Raji (cell line): ENCODE results near the gene VTI1A.

Source experiments
- POLR2A ChIP-seq: IDR thresholded peaks from 2 replicates; pipeline ENCODE4 v1.6.1; 2011; ENCODE audit warnings: low read depth, low read length, control low read depth; ENCODE audit not compliant: insufficient read depth

VTI1A gene

DNA sequence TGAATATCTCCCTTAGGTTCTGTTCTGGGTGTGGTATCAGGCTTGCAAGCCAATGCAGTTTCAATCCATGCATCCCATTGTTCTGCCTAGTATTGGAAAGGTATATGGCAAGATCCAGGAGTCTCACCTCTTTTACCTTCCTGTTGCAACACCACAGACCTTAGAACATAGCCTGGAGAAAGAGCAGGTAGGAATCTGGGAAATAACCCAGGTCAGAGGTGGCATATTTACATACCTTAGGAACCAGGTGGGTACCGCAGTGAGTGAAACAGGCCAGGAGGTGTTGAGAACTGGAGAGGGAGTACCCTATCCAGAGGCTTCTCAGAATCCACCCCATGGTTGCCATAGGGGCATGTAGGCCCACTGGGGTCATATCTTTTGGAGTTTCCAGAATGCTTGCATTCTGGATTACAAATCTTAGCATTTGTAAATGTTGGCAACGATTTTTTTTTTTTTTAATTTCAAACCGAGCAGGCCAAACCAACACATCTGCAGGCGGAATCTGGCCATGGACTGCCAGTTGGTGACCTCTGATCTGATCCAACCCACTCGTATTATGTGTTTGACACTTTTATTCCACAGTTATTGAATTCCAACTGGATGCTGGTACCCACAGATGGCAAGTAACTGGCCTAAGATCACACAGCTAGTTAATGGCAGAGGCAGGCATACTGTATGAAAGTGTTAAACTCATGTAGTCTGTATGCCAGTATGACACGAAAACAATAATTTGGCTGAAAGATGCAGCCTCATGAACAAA, 322.8 kb downstream of the VTI1A start:
- no peak for TF ChIP-seq POLR2A

DNA sequence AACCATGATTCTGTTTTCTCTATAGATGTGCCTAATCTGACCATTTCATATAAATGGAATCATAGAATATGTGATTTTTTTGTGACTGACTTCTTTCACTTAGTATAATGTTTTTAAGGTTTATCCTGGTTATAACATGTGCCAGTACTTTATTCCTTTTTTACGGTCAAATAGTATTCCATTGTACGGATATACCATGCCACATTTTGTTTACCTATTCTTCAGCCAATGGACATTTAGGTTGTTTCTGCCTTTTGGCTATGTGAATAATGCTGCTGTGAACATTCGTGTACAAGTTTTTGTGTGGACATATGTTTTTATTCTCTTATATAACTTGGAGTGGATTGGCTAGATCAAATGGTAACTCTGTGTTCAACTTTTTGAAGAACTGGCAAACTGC, 324.7 kb downstream of the VTI1A start:
- TF ChIP-seq POLR2A, result no peak

GRCh38 chr10:112773783-112774182, 326.8 kb downstream of the VTI1A start:
- TF ChIP-seq POLR2A, result no peak

DNA sequence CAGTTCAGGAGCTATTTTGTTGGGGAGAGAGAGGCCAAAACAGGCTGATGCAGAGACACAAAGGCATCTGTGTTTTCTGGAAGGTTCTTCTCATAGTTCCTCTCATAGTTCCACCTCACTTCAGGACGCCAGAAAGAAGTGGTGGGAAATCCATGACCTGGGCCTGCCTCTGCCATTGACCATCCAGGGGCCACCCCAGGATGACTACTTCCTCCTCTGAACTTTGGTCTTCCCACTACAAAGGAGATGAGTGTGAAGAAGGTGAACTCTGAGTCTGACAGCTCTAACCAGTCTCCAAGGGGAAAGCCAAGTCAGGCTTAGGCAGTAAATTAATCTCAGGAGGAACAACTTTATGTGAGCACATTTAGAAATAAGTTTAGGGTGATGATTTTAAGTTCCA, 327.2 kb downstream of the VTI1A start:
- no peak for TF ChIP-seq POLR2A

DNA sequence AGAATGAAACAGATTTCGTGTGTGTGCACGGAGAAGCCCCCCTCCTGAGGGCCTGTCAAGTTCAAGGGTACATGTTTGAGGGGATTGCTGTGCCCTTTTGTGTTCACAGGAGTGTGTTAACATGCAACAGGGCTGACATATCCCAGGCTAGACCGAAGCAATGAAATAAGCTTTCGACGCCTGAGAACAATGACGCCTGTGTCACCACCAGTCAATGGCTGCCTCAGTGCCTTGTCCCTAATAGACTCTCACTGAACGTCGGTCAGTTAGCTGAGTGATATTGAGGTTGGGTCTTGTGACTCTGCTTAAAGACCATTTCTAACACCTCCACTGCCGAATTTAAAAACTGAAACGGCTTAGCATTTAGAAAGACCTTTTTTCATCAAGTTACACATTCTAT, 327.8 kb downstream of the VTI1A start:
- TF ChIP-seq POLR2A, result no peak

- TF ChIP-seq POLR2A, result no peak
Measured at GRCh38 chr10:112775381-112775780, 328.4 kb downstream of the VTI1A start.

DNA sequence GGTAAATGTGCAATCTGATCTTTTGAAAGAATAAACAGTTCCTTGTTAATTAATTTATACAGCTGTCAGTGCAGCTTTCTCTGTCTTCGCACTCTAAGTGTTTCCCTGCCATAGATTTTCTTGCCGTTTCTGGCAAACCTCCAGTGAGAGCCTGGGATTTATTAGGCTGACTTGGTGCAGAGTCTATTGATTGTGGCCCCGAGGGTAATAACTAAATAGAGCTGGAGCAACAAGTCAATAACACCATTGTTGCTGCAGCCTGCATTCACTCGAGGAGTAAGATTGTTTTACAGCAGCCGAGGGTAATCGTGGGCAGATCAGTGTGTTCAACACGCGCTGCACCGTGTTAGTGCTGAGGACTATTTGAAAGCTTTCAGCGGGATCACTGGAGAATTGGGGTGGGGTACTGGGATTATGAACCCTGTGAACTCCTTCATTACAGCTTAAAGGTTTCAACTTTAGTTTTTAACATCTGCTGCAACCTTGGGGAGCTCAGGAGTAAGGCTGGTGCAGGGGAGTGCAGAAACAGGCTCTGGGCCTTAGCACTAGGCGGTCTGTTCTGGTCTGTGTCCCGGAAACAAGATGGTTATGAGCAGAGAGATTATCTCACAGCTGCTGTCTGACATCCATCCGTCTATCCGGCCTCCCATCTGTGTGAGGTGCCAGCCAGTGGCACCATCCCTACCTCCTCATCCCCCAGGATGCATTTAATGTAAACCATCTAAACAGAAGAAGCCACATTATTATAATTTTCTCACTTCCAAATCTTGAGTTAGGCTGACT, 329.1 kb downstream of the VTI1A start:
- no peak for TF ChIP-seq POLR2A

- TF ChIP-seq POLR2A, result no peak
Measured at GRCh38 chr10:112778579-112778978, 331.6 kb downstream of the VTI1A start.

GRCh38 chr10:112779025-112779770, 332.2 kb downstream of the VTI1A start:
- TF ChIP-seq POLR2A, result no peak

- TF ChIP-seq POLR2A, result no peak
Measured at GRCh38 chr10:112782200-112782907, 335.3 kb downstream of the VTI1A start.

- no peak for TF ChIP-seq POLR2A
Measured at GRCh38 chr10:112783351-112784021, 336.5 kb downstream of the VTI1A start.

DNA sequence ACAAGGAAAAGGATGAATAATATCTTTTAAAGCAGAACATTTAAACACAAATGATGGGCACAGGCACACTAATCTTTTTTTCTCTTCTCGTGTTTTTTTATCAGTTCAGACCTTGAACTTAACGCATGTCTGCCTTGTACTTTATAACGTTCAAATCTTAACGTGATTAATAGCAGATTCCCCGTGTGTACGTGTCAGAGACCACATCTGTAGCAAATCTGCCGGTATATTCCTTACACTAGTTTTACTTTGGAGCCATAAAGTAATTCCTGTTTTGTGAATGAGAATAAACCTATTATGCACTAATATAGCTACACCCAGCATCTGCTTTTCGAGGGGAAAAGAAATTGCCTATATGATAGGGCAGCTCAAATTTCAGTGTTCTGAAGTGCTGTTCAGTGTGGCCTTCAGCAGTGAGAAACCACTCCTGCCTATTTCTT, 337.0 kb downstream of the VTI1A start:
- TF ChIP-seq POLR2A, result no peak

- TF ChIP-seq POLR2A, result no peak
Measured at GRCh38 chr10:112785089-112785488, 338.1 kb downstream of the VTI1A start.

DNA sequence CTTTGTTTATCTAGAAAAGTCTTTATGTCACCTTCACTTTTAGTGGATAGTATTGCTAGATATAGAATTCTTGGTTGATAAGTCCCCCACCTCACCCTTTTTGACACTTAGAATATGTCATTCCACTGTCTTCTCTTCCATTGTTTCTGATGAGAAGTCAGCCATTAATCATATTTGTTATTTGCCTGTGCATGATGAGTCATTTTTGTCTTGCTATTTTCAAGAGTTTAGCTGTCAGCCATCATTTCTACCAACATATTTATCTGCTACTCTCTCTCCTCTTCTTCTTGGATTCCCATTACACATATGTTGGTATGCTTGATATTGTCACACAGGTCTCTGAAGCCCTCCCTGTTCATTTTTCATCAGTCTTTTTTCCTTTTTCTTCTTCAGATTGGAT, 342.2 kb downstream of the VTI1A start:
- no peak for TF ChIP-seq POLR2A
